H9 (cell line): ENCODE measurements around the gene GPR156. TPM values are rescaled to one million over a fixed set of nuclear protein-coding genes. Genes with fewer than 3 reads are reported as not detected.

Experiments used
- DNase-seq: peaks from one replicate; pipeline ENCODE4 v3.0.0-alpha.2; 2017
- H2AFZ ChIP-seq: one replicate; pipeline ENCODE4 v1.6.1; 2013; ENCODE audit warnings: mild to moderate bottlenecking, low read length, control low read depth, moderate library complexity
- H2AK5ac ChIP-seq: 2 replicates; pipeline ENCODE4 v1.6.1; 2013; ENCODE audit warnings: low read length, control low read depth, mixed read lengths; ENCODE audit not compliant: insufficient read length
- H2BK120ac ChIP-seq: one replicate; pipeline ENCODE4 v1.6.1; 2013; ENCODE audit warnings: low read depth, mild to moderate bottlenecking, low read length, control low read depth, inconsistent platforms; ENCODE audit not compliant: poor library complexity, severe bottlenecking
- H2BK12ac ChIP-seq: 2 replicates; pipeline ENCODE4 v1.6.1; 2013; ENCODE audit warnings: low read length, control low read depth, mixed read lengths, low read depth; ENCODE audit not compliant: insufficient read length
- H2BK15ac ChIP-seq: 2 replicates; pipeline ENCODE4 v1.6.1; 2013; ENCODE audit warnings: low read depth, low read length, control low read depth
- H2BK20ac ChIP-seq: one replicate; pipeline ENCODE4 v1.6.1; 2013; ENCODE audit warnings: low read depth, mild to moderate bottlenecking, low read length, control low read depth, inconsistent platforms; ENCODE audit not compliant: poor library complexity, severe bottlenecking
- H2BK5ac ChIP-seq: 2 replicates; pipeline ENCODE4 v1.6.1; 2013; ENCODE audit warnings: low read length, control low read depth, mixed read lengths; ENCODE audit not compliant: insufficient read length
- H3K14ac ChIP-seq: 2 replicates; pipeline ENCODE4 v1.6.1; 2013; ENCODE audit warnings: low read length, control low read depth; ENCODE audit not compliant: insufficient read depth
- H3K18ac ChIP-seq: 2 replicates; pipeline ENCODE4 v1.6.1; 2013; ENCODE audit warnings: low read depth, mild to moderate bottlenecking, mixed read lengths, low read length, control low read depth; ENCODE audit not compliant: insufficient read length
- H3K23ac ChIP-seq: 2 replicates; pipeline ENCODE4 v1.6.1; 2013; ENCODE audit warnings: low read length, control low read depth, mixed read lengths, low read depth; ENCODE audit not compliant: insufficient read length
- H3K23me2 ChIP-seq: 2 replicates; pipeline ENCODE4 v1.6.1; 2013; ENCODE audit warnings: low read depth, mild to moderate bottlenecking, mixed read lengths, low read length, control low read depth; ENCODE audit not compliant: insufficient read length, poor library complexity, severe bottlenecking
- H3K27ac ChIP-seq: 2 replicates; pipeline ENCODE4 v1.5.1; 2013; ENCODE audit warnings: low read length, control low read depth, mixed read lengths, low read depth; ENCODE audit not compliant: insufficient read length
- H3K27me3 ChIP-seq: 2 replicates; pipeline ENCODE4 v1.6.1; 2013; ENCODE audit warnings: low read length, control low read depth, inconsistent platforms; ENCODE audit not compliant: insufficient read depth
- H3K4ac ChIP-seq: 2 replicates; pipeline ENCODE4 v1.6.1; 2013; ENCODE audit warnings: low read depth, mild to moderate bottlenecking, control low read depth, inconsistent platforms, low read length, moderate library complexity
- H3K4me1 ChIP-seq: 2 replicates; pipeline ENCODE4 v1.6.1; 2013; ENCODE audit warnings: low read length, control low read depth, inconsistent platforms; ENCODE audit not compliant: insufficient read depth
- H3K4me2 ChIP-seq: 2 replicates; pipeline ENCODE4 v1.6.1; 2013; ENCODE audit warnings: low read length, control low read depth, mixed read lengths; ENCODE audit not compliant: insufficient read length, insufficient read depth
- H3K56ac ChIP-seq: 2 replicates; pipeline ENCODE4 v1.6.1; 2013; ENCODE audit warnings: low read depth, mild to moderate bottlenecking, mixed read lengths, low read length, control low read depth; ENCODE audit not compliant: insufficient read length
- H3K79me1 ChIP-seq: 2 replicates; pipeline ENCODE4 v1.6.1; 2013; ENCODE audit warnings: low read depth, mild to moderate bottlenecking, moderate library complexity, low read length, control low read depth, inconsistent platforms; ENCODE audit not compliant: insufficient read depth, poor library complexity, severe bottlenecking
- H3K79me2 ChIP-seq: 2 replicates; pipeline ENCODE4 v1.6.1; 2013; ENCODE audit warnings: low read length, control low read depth, inconsistent platforms; ENCODE audit not compliant: insufficient read depth
- H3K9ac ChIP-seq: 2 replicates; pipeline ENCODE4 v1.6.1; 2013; ENCODE audit warnings: low read length, control low read depth, mixed read lengths; ENCODE audit not compliant: insufficient read length; ENCODE audit errors: extremely low read depth
- H3K9me3 ChIP-seq: one replicate; pipeline ENCODE4 v1.6.1; 2013; ENCODE audit warnings: low read depth, low read length, inconsistent platforms; ENCODE audit not compliant: control insufficient read depth
- H3T11ph ChIP-seq: one replicate; pipeline ENCODE4 v1.6.1; 2013; ENCODE audit warnings: mild to moderate bottlenecking, low read length, control low read depth, inconsistent platforms
- H4K20me1 ChIP-seq: one replicate; pipeline ENCODE4 v1.6.1; 2013; ENCODE audit not compliant: control insufficient read depth, insufficient read length, insufficient read depth
- H4K5ac ChIP-seq: 2 replicates; pipeline ENCODE4 v1.6.1; 2013; ENCODE audit warnings: low read depth, mild to moderate bottlenecking, mixed read lengths, low read length, control low read depth; ENCODE audit not compliant: insufficient read length
- H4K8ac ChIP-seq: replicated peaks from 2 replicates; pipeline ENCODE4 v1.6.1; 2013; ENCODE audit warnings: low read length, control low read depth, mixed read lengths, low read depth; ENCODE audit not compliant: insufficient read length
- H4K91ac ChIP-seq: 2 replicates; pipeline ENCODE4 v1.6.1; 2013; ENCODE audit warnings: low read depth, mild to moderate bottlenecking, moderate library complexity, mixed read lengths, low read length, control low read depth; ENCODE audit not compliant: insufficient read length
- H3K27ac Mint-ChIP-seq, 3 experiments: 2 replicates in 2 of 3; 3 replicates in 1 of 3; pipeline ENCODE4 v1.8.0; 2020 to 2021; ENCODE audit warnings: mixed read lengths in 3 of 3, mild to moderate bottlenecking in 1 of 3, moderate library complexity in 1 of 3
- H3K27me3 Mint-ChIP-seq: 2 replicates; pipeline ENCODE4 v1.8.0; 2021; ENCODE audit warnings: low read depth, mild to moderate bottlenecking, moderate library complexity, mixed read lengths
- H3K36me3 Mint-ChIP-seq, 3 experiments: 2 replicates in 2 of 3; 3 replicates in 1 of 3; pipeline ENCODE4 v1.8.0; 2020 to 2021; ENCODE audit warnings: low read depth in 3 of 3, mixed read lengths in 3 of 3; ENCODE audit not compliant: insufficient read depth in 1 of 3
- H3K4me1 Mint-ChIP-seq, 2 experiments: 2 replicates each; pipeline ENCODE4 v1.8.0; 2020; ENCODE audit warnings: mixed read lengths in 2 of 2
- H3K4me3 Mint-ChIP-seq, 2 experiments: 2 replicates in 1 of 2; 3 replicates in 1 of 2; pipeline ENCODE4 v1.8.0; 2020 to 2021; ENCODE audit warnings: mild to moderate bottlenecking in 2 of 2, mixed read lengths in 2 of 2, moderate library complexity in 1 of 2
- H3K9me3 Mint-ChIP-seq, 2 experiments: 2 replicates in 1 of 2; 3 replicates in 1 of 2; pipeline ENCODE4 v1.8.0; 2020; ENCODE audit warnings: mild to moderate bottlenecking in 2 of 2, mixed read lengths in 2 of 2, moderate library complexity in 1 of 2
- CTCF ChIP-seq: fragments of 200-600 bp; sonication (generic); conservative IDR thresholded peaks from 3 replicates; pipeline ENCODE4 v1.8.0; 2021; ENCODE audit warnings: antibody characterized with exemption, mild to moderate bottlenecking
- WGBS: extraction: QIAGEN DNeasy Blood & Tissue Kit; methylation state at CpG from one replicate; pipeline ENCODE4 v1.1.7; 2013; ENCODE audit warnings: missing lambda C conversion rate, low lambda C conversion rate, mixed read lengths; ENCODE audit not compliant: insufficient read length; ENCODE audit errors: extremely low coverage; 5-methylcytosine and 5-hydroxymethylcytosine counted together
- total RNA-seq: library from RNA; stranded (reverse); gene quantifications from 2 replicates; pipeline ENCODE4 v1.2.1, GENCODE V29; 2021

The GPR156 gene
- total RNA-seq, 1 experiment from 2014 or later: 1.8 TPM

DNA sequence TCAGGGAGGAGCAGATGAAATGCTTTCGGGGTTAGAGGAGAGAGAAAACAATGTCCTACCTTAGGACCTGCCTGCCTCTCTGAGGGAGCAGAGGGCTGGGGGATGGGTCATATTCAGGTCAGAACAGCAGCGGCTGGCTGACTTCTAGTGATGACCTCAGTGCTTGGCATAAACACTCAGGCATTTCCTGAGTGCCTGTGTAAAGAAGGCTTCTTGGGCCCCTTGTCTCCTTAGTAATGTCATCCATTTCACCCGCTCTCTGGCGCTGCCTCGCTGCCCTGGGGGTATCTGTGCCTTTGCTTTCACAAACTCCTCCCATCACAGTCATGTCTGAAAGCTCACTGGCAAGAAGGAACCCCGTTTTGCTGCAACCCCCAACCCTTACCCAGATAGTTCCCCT is 107.9 kb downstream of the GPR156 start:
- no peak overlapping the region for H2AK5ac ChIP-seq
- H3K4ac ChIP-seq: no peak overlapping the region
- no peaks in the 10 kb centered on the region for H3K9me3 ChIP-seq
- no peaks in the 10 kb centered on the region for H3K9me3 Mint-ChIP-seq
- H3K4me2 ChIP-seq: no peak overlapping the region
- H3K4me1 Mint-ChIP-seq: peaks cover 14 to 17% of the 10 kb centered on the region in 2 experiments
- no peak overlapping the region for H3K9ac ChIP-seq
- no peaks in the 10 kb centered on the region for H3K23me2 ChIP-seq
- no peak overlapping the region for H2AFZ ChIP-seq
- TF ChIP-seq CTCF: no peak
- no peaks in the 10 kb centered on the region for H3K27me3 ChIP-seq
- H4K8ac ChIP-seq: no peak overlapping the region
- no peak overlapping the region for H3K23ac ChIP-seq
- H3K27ac ChIP-seq: no peak overlapping the region
- H2BK15ac ChIP-seq: no peak overlapping the region
- no peaks in the 10 kb centered on the region for H3K36me3 Mint-ChIP-seq
- no peak overlapping the region for H4K91ac ChIP-seq
- no peak overlapping the region for H3T11ph ChIP-seq
- no peak overlapping the region for H3K14ac ChIP-seq
- H3K4me1 ChIP-seq: no peaks in the 10 kb centered on the region; the same call in 1 of the 2 replicates
- H4K5ac ChIP-seq: no peak overlapping the region
- no peaks in the 10 kb centered on the region for H3K79me1 ChIP-seq
- H3K27ac Mint-ChIP-seq: peak overlapping the region in 1 of 3 experiments; percentile 54; a peak in 3 of 7 replicates
- H3K4me3 Mint-ChIP-seq: no peak overlapping the region
- H2BK5ac ChIP-seq: no peak overlapping the region
- H2BK120ac ChIP-seq: no peak overlapping the region
- H2BK12ac ChIP-seq: no peak overlapping the region
- no peaks in the 10 kb centered on the region for H4K20me1 ChIP-seq
- WGBS: no CpG with 5 or more reads among the region's 6 CpGs
- peak; percentile 50 for DNase-seq
- no peak overlapping the region for H3K56ac ChIP-seq
- H3K18ac ChIP-seq: peak overlapping the region; percentile 50
- no peaks in the 10 kb centered on the region for H3K79me2 ChIP-seq
- H3K27me3 Mint-ChIP-seq: no peaks in the 10 kb centered on the region
- no peak overlapping the region for H2BK20ac ChIP-seq
